ENCODE measurements around the gene PCMTD2.

The PCMTD2 gene

DNA sequence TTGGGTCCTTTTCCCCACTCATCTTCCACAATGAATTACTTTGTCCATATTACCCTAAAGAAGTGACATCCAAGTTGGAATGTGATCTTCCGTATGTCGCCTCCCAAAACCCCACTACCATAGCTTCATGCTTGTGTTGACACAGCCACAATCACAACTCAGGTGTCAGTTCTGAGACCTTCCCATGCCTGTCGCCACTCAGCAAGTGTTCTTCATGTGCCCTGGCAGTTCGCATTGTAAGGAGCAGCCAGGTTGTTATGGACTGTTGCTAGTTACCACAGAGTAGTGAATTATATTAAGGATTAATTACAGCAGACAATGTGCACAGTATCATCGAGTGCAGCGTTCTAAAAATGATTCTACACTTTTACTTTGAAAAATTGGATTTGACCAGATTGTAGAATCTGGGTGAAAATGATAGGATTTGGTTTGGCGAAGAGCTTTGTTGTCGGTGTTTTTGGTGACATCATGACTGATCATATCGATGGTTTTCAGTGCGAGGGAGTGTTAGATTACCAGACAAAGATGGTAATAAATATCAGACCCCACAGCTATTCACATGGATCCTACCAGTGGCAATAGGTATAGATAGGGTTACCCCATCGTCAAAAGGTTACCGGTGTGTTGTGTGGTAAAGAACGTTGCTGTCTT, 1.7 kb downstream of the PCMTD2 start:
- Histone ChIP-seq H3K9me2 (replicated peaks; ENCODE audit: control insufficient read depth, low read length) (no peaks in the 10 kb centered on the region), H3K9me3 (ENCODE audit: control insufficient read depth, insufficient read depth, low read length) (no peaks in the 10 kb centered on the region), H3F3A (ENCODE audit: control insufficient read depth, insufficient read depth) (no peaks in the 10 kb centered on the region), H3K79me2 (ENCODE audit: control insufficient read depth, low read length) (peaks cover 54% of the 10 kb centered on the region), H3K4me1 (ENCODE audit: control insufficient read depth, low read length) (peaks cover 20% of the 10 kb centered on the region), H3K4me3 (ENCODE audit: low read length) (peak overlapping the region; percentile 98), H3K27me3 (ENCODE audit: control insufficient read depth, low read length) (no peaks in the 10 kb centered on the region), H3K36me3 (ENCODE audit: control insufficient read depth, low read length) (peaks cover 17% of the 10 kb centered on the region), H4K20me1 (ENCODE audit: control insufficient read depth, insufficient read depth, low read depth, low read length) (no peaks in the 10 kb centered on the region), H3K4me2 (ENCODE audit: low read length) (peak overlapping the region; percentile 97), H3K27ac (ENCODE audit: low read depth, low read length) (no peak overlapping the region)
- TF ChIP-seq, protein P1, sequence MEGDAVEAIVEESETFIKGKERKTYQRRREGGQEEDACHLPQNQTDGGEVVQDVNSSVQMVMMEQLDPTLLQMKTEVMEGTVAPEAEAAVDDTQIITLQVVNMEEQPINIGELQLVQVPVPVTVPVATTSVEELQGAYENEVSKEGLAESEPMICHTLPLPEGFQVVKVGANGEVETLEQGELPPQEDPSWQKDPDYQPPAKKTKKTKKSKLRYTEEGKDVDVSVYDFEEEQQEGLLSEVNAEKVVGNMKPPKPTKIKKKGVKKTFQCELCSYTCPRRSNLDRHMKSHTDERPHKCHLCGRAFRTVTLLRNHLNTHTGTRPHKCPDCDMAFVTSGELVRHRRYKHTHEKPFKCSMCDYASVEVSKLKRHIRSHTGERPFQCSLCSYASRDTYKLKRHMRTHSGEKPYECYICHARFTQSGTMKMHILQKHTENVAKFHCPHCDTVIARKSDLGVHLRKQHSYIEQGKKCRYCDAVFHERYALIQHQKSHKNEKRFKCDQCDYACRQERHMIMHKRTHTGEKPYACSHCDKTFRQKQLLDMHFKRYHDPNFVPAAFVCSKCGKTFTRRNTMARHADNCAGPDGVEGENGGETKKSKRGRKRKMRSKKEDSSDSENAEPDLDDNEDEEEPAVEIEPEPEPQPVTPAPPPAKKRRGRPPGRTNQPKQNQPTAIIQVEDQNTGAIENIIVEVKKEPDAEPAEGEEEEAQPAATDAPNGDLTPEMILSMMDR (IDR thresholded peaks at IDR 0.05; ENCODE audit: low read depth, low read length, poor library complexity, severe bottlenecking), result no peak
- no peak for TF ChIP-seq EZH2phosphoT487 (IDR thresholded peaks at IDR 0.05; ENCODE audit: borderline replicate concordance, low read length)

GRCh38 chr20:64258071-64258823, 2.7 kb downstream of the PCMTD2 start:
- Histone ChIP-seq H3K27me3 (ENCODE audit: control insufficient read depth, low read length) (no peaks in the 10 kb centered on the region), H3K27ac (ENCODE audit: low read depth, low read length) (no peak overlapping the region), H3K36me3 (ENCODE audit: control insufficient read depth, low read length) (peaks cover 18% of the 10 kb centered on the region), H3K4me2 (ENCODE audit: low read length) (no peak overlapping the region), H3K79me2 (ENCODE audit: control insufficient read depth, low read length) (peaks cover 55% of the 10 kb centered on the region), H3K9me3 (ENCODE audit: control insufficient read depth, insufficient read depth, low read length) (no peaks in the 10 kb centered on the region), H3K4me1 (ENCODE audit: control insufficient read depth, low read length) (peaks cover 20% of the 10 kb centered on the region), H3F3A (ENCODE audit: control insufficient read depth, insufficient read depth) (no peaks in the 10 kb centered on the region), H3K4me3 (ENCODE audit: low read length) (no peak overlapping the region), H3K9me2 (replicated peaks; ENCODE audit: control insufficient read depth, low read length) (no peaks in the 10 kb centered on the region), H4K20me1 (ENCODE audit: control insufficient read depth, insufficient read depth, low read depth, low read length) (no peaks in the 10 kb centered on the region)
- TF ChIP-seq, protein P1 (IDR thresholded peaks at IDR 0.05; ENCODE audit: low read depth, low read length, poor library complexity, severe bottlenecking), result no peak
- TF ChIP-seq EZH2phosphoT487 (IDR thresholded peaks at IDR 0.05; ENCODE audit: borderline replicate concordance, low read length), result no peak

DNA sequence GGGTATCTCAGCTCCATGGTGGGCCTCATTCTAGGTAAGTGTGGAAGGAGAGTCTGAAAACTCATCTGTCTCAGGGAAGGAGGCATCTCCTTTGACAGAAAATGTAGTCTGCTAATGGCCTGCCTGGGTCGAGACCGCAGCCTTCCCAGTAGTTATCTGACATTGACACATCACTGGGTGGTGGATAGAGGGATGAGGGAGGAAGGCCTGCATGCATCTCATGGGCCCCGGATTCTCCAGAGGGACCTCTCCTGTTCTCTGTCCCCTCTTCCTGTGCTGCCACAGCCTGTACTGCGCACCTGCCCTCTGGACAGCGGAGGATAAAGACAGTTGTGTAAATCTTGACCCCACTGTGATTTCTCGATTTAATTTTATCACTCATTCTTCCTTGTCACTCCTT, 4.7 kb downstream of the PCMTD2 start:
- H3K4me1 ChIP-seq (ENCODE audit: control insufficient read depth, low read length), result peaks cover 14% of the 10 kb centered on the region
- no peaks in the 10 kb centered on the region for H3K9me3 ChIP-seq (ENCODE audit: control insufficient read depth, insufficient read depth, low read length)
- H3K4me3 ChIP-seq (ENCODE audit: low read length), result no peak overlapping the region
- H3K79me2 ChIP-seq (ENCODE audit: control insufficient read depth, low read length), result peaks cover 62% of the 10 kb centered on the region
- no peaks in the 10 kb centered on the region for H3K9me2 ChIP-seq (replicated peaks; ENCODE audit: control insufficient read depth, low read length)
- H3K27me3 ChIP-seq (ENCODE audit: control insufficient read depth, low read length), result no peaks in the 10 kb centered on the region
- TF ChIP-seq, protein P1 (IDR thresholded peaks at IDR 0.05; ENCODE audit: low read depth, low read length, poor library complexity, severe bottlenecking), result no peak
- no peak for TF ChIP-seq EZH2phosphoT487 (IDR thresholded peaks at IDR 0.05; ENCODE audit: borderline replicate concordance, low read length)
- H4K20me1 ChIP-seq (ENCODE audit: control insufficient read depth, insufficient read depth, low read depth, low read length), result no peaks in the 10 kb centered on the region
- H3K27ac ChIP-seq (ENCODE audit: low read depth, low read length), result no peak overlapping the region
- no peak overlapping the region for H3K4me2 ChIP-seq (ENCODE audit: low read length)
- peaks cover 31% of the 10 kb centered on the region for H3K36me3 ChIP-seq (ENCODE audit: control insufficient read depth, low read length)
- no peaks in the 10 kb centered on the region for H3F3A ChIP-seq (ENCODE audit: control insufficient read depth, insufficient read depth)

Measured in DOHH2 (cell line).